Vagina (tissue), 2 donors: ENCODE measurements around the gene KBTBD8.

Experiments
- POLR2A ChIP-seq, 2 donors: fragments of 450-650 bp; IDR thresholded peaks; one replicate each; pipeline ENCODE4 v1.6.1; 2017; ENCODE audit warnings: antibody characterized with exemption in 2 of 2, mild to moderate bottlenecking in 2 of 2, moderate library complexity in 2 of 2
- POLR2AphosphoS5 ChIP-seq, 2 donors: sonication (generic); formaldehyde crosslinking; IDR thresholded peaks; one replicate each; pipeline ENCODE4 v1.9.0; 2017; ENCODE audit warnings: antibody characterized with exemption in 2 of 2, mild to moderate bottlenecking in 2 of 2, low read depth in 1 of 2; ENCODE audit not compliant: insufficient read depth in 1 of 2
- TF ChIP-seq, protein P1 (sequence below), 3 experiments: fragments of 450-650 bp in 2 of 3; fragments of 200-600 bp in 1 of 3; sonication (generic) in 1 of 3; IDR thresholded peaks; one replicate each; pipeline ENCODE4 v1.5.1; 2017 to 2019; ENCODE audit warnings: antibody characterized with exemption in 3 of 3, mild to moderate bottlenecking in 2 of 3, moderate library complexity in 2 of 3

- TF ChIP-seq, protein P1, sequence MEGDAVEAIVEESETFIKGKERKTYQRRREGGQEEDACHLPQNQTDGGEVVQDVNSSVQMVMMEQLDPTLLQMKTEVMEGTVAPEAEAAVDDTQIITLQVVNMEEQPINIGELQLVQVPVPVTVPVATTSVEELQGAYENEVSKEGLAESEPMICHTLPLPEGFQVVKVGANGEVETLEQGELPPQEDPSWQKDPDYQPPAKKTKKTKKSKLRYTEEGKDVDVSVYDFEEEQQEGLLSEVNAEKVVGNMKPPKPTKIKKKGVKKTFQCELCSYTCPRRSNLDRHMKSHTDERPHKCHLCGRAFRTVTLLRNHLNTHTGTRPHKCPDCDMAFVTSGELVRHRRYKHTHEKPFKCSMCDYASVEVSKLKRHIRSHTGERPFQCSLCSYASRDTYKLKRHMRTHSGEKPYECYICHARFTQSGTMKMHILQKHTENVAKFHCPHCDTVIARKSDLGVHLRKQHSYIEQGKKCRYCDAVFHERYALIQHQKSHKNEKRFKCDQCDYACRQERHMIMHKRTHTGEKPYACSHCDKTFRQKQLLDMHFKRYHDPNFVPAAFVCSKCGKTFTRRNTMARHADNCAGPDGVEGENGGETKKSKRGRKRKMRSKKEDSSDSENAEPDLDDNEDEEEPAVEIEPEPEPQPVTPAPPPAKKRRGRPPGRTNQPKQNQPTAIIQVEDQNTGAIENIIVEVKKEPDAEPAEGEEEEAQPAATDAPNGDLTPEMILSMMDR (IDR thresholded peaks at IDR 0.05): no peak
- TF ChIP-seq POLR2AphosphoS5 (IDR thresholded peaks at IDR 0.05; ENCODE audit: insufficient read depth in 1 of 2, low read depth in 1 of 2) (no peak), POLR2A (IDR thresholded peaks at IDR 0.05) (no peak)
Measured at GRCh38 chr3:66949898-66950297, 48.2 kb upstream of the KBTBD8 start.
